GM12878 (cell line): Measurements from ENCODE around the gene SPAG7. TPM values are rescaled to one million over a fixed set of nuclear protein-coding genes. Genes with fewer than 3 reads are reported as not detected.
A peak's percentile ranks its signal among the peaks of the same experiment; 100 is the strongest.

ENCODE experiments used
- ATAC-seq: fragments of 200-7000 bp; cut with Tn5 transposase; 3 replicates; pipeline ENCODE4 v1.9.1; 2020; ENCODE audit warnings: mild to moderate bottlenecking, moderate library complexity
- BruUV-seq: library from RNA; stranded (reverse); fragments of 400-500 nt; replicated peaks from 2 replicates; lab custom pipeline; 2021; lab: Mats Ljungman, UMichigan
- CTCF ChIA-PET: fragments of 300-600 bp; sonication (Branson Sonifier 250); formaldehyde crosslinking; extraction: SDS; loops from one replicate; lab custom pipeline; 2021; ENCODE audit warnings: inconsistent platforms; lab: Yijun Ruan, JAX
- POLR2A ChIA-PET: fragments of 350-600 bp; formaldehyde crosslinking; extraction: SDS; loops from one replicate; lab custom pipeline; 2021; ENCODE audit warnings: inconsistent platforms; lab: Charles Lee
- RAD21 ChIA-PET: fragments of 300-600 bp; sonication (Branson Sonifier 250); formaldehyde crosslinking; loops from one replicate; lab custom pipeline; 2023; ENCODE audit warnings: antibody characterized with exemption; ENCODE audit not compliant: unreplicated experiment; lab: Charles Lee
- SMC1A ChIA-PET: fragments of 300-600 bp; sonication (Branson Sonifier 250); formaldehyde crosslinking; loops from one replicate; lab custom pipeline; 2023; ENCODE audit not compliant: unreplicated experiment, uncharacterized antibody; lab: Charles Lee
- DNase-seq: peaks from one replicate; pipeline ENCODE4 v3.0.0-alpha.2; 2011; ENCODE audit warnings: low read depth, low spot score
- FAIRE-seq: peaks from 3 replicates; lab custom pipeline; 2011; peaks lifted over from hg19 to GRCh38; lab: Jason Lieb, UNC
- H2AFZ ChIP-seq: 2 replicates; pipeline ENCODE4 v1.6.0; 2011; ENCODE audit warnings: low read depth, low read length, control low read depth; ENCODE audit not compliant: control insufficient read depth
- H3K27ac ChIP-seq: 2 replicates; pipeline ENCODE4 v1.5.1; 2011; ENCODE audit warnings: control low read depth; ENCODE audit not compliant: control insufficient read depth, insufficient read depth
- H3K27me3 ChIP-seq, 2 experiments: replicated peaks in 1 of 2; 2 replicates each; pipeline versions ENCODE4 v1.6.0 to v1.6.1; 2011; ENCODE audit warnings: low read length in 1 of 2; ENCODE audit not compliant: control insufficient read depth in 2 of 2, insufficient read depth in 2 of 2
- H3K36me3 ChIP-seq, 2 experiments: 2 replicates each; pipeline ENCODE4 v1.5.1; 2011; ENCODE audit warnings: low read length in 1 of 2; ENCODE audit not compliant: control insufficient read depth in 2 of 2, insufficient read depth in 2 of 2
- H3K4me1 ChIP-seq: 2 replicates; pipeline ENCODE4 v1.6.1; 2011; ENCODE audit warnings: mild to moderate bottlenecking, low read length, moderate library complexity, mixed read lengths; ENCODE audit not compliant: control insufficient read depth, insufficient read depth
- H3K4me2 ChIP-seq: 2 replicates; pipeline ENCODE4 v1.6.0; 2011; ENCODE audit warnings: control low read depth; ENCODE audit not compliant: control insufficient read depth, insufficient read depth
- H3K4me3 ChIP-seq: fragments of 200-600 bp; sonication (generic); 2 replicates; pipeline ENCODE4 v1.5.1; 2016
- H3K79me2 ChIP-seq: 2 replicates; pipeline ENCODE4 v1.6.0; 2011; ENCODE audit warnings: low read length; ENCODE audit not compliant: control insufficient read depth, insufficient read depth
- H3K9ac ChIP-seq: 2 replicates; pipeline ENCODE4 v1.8.0; 2011; ENCODE audit warnings: low read length, control low read depth, mixed read lengths; ENCODE audit not compliant: control insufficient read depth, insufficient read depth
- H3K9me3 ChIP-seq: replicated peaks from 3 replicates; pipeline ENCODE4 v1.5.1; 2011; ENCODE audit warnings: mild to moderate bottlenecking, low read length; ENCODE audit not compliant: control insufficient read depth, insufficient read depth
- H4K20me1 ChIP-seq: 2 replicates; pipeline ENCODE4 v1.6.0; 2011; ENCODE audit not compliant: control insufficient read depth, insufficient read depth
- MXI1 ChIP-seq: fragments of 150-350 bp; IDR thresholded peaks from 2 replicates; pipeline ENCODE4 v1.6.1; 2011; ENCODE audit warnings: low read depth, mild to moderate bottlenecking, inconsistent platforms, low read length, improper control_type of control experiment
- NBN ChIP-seq: fragments of 450-650 bp; IDR thresholded peaks from 2 replicates; pipeline ENCODE4 v1.6.1; 2016
- NR2C2 ChIP-seq: IDR thresholded peaks from 2 replicates; pipeline ENCODE4 v1.6.1; 2011; ENCODE audit warnings: borderline replicate concordance, low read depth; ENCODE audit not compliant: control insufficient read depth, insufficient read length
- PAX5 ChIP-seq: IDR thresholded peaks from 2 replicates; pipeline ENCODE4 v1.6.1; 2011; ENCODE audit warnings: low read depth, low read length, borderline replicate concordance
- TCF12 ChIP-seq: IDR thresholded peaks from 2 replicates; pipeline ENCODE4 v1.6.1; 2011; ENCODE audit warnings: low read depth, mild to moderate bottlenecking, low read length
- TCF3 ChIP-seq: IDR thresholded peaks from 2 replicates; pipeline ENCODE4 v1.6.1; 2012; ENCODE audit warnings: low read depth, mild to moderate bottlenecking, low read length, borderline replicate concordance; ENCODE audit not compliant: insufficient read depth
- YBX1 ChIP-seq: fragments of 450-650 bp; IDR thresholded peaks from 2 replicates; pipeline ENCODE4 v1.6.1; 2016; ENCODE audit warnings: antibody characterized with exemption
- WGBS: methylation state at CpG from one replicate; pipeline ENCODE4 v1.1.6; 2016; ENCODE audit warnings: low lambda C conversion rate; ENCODE audit not compliant: insufficient replicate concordance, insufficient coverage; ENCODE audit errors: missing lambda C conversion rate; 5-methylcytosine and 5-hydroxymethylcytosine counted together
- in situ Hi-C: fragments of 300-500 bp; cut with MboI; formaldehyde crosslinking; loops from 9 replicates; pipeline ENCODE4 v1.14.3; 2018; ENCODE audit warnings: mixed read lengths
- intact Hi-C: fragments of 100-400 bp; cut with micrococcal nuclease; formaldehyde crosslinking; loops from one replicate; pipeline ENCODE4 v1.14.2; 2022; ENCODE audit not compliant: unreplicated experiment
- polyA plus RNA-seq, 11 experiments: library from polyadenylated mRNA; depleted of rRNA in 4 of 11; unstranded in 6 of 11; stranded (reverse) in 5 of 11; fragments of >200 nt; fragmentation: Nextera tagmentation in 4 of 11; fragmentation: Illumina TruSeq in 1 of 11; extraction: Ambion mirVana in 4 of 11; extraction: Trizol in 1 of 11; gene quantifications; 1 replicate in 1 of 11; 2 replicates in 10 of 11; pipeline versions ENCODE4 v1.2.1 to v1.2.3, GENCODE V29; 2011 to 2016; ENCODE audit warnings: inconsistent platforms in 2 of 11, missing spikeins in 2 of 11, low read depth in 1 of 11
- total RNA-seq, 4 experiments: library from RNA; depleted of rRNA in 3 of 4; stranded (reverse); fragments of >200 nt in 3 of 4; fragmentation: Illumina TruSeq in 1 of 4; extraction: Trizol in 1 of 4; gene quantifications; 2 replicates each; pipeline versions ENCODE4 v1.2.1 to v1.2.3, GENCODE V29; 2013 to 2021
- TF ChIP-seq, protein P1 (sequence below): fragments of 450-650 bp; IDR thresholded peaks from 2 replicates; pipeline ENCODE4 v1.6.1; 2016; ENCODE audit warnings: mild to moderate bottlenecking
- TF ChIP-seq, protein P2 (sequence below): fragments of 150-350 bp; IDR thresholded peaks from 2 replicates; pipeline ENCODE4 v1.6.1; 2014; ENCODE audit warnings: mild to moderate bottlenecking, low read depth, low read length

SPAG7 gene
- total and polyA plus RNA-seq, 10 of the 15 experiments (the other 5 are each of a cell fraction or from before 2014, with no cell fraction given) = 7.9 to 146 (median 88.7) TPM

DNA sequence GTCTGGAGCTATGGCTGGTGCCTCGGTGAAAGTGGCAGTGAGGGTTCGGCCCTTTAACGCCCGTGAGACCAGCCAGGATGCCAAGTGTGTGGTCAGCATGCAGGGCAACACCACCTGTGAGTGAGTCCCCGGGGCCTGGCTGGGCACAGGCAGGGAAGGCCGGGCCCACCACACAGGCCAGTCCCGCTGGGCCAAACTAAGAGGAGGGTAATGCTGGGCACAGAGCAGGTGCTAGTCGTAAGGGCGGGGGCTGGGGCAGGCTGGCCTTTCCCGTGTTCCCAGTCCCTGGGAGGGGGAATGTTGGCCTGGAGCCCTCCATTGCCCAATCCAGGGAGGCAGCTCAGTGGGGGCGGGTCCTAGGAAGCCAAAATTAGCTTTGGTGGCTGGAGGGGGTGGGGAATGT is 32.6 kb upstream of the SPAG7 start:
- peak overlapping the region; percentile 99 for H3K4me2 ChIP-seq
- ChIA-PET SMC1A (interaction anchor here (0.9 to 1.5 kb wide), 6 partner anchors 11 to 63 kb away, joined by 3 to 10 read pairs (median 5); partner anchors contain the start of genes RNF167, SLC25A11 and SPAG7), CTCF (interaction anchor here (0.7 to 1.6 kb wide), 4 partner anchors 11 to 34 kb away, joined by 3 to 8 read pairs (median 4); no protein-coding TSS in a partner anchor), RAD21 (interaction anchor here (1.2 to 1.6 kb wide), 3 partner anchors 12 to 32 kb away, joined by 4 to 5 read pairs (median 5); no protein-coding TSS in a partner anchor)
- peaks cover 25 to 30% of the 10 kb centered on the region in 2 experiments for H3K36me3 ChIP-seq
- H3K27me3 ChIP-seq = no peaks in the 10 kb centered on the region
- peaks cover 25% of the 10 kb centered on the region for H3K79me2 ChIP-seq
- no peaks in the 10 kb centered on the region for H3K9me3 ChIP-seq
- no peak for DNase-seq
- H3K4me3 ChIP-seq = peak overlapping the region; percentile 99; the same call in 1 of the 2 replicates
- no TSS peak for BruUV-seq
- no peaks in the 10 kb centered on the region for H4K20me1 ChIP-seq
- no peak for TF ChIP-seq MXI1
- no peak for TF ChIP-seq NR2C2
- TF ChIP-seq PAX5 = no peak
- TF ChIP-seq, all 136 proteins: peak for 0
- H3K27ac ChIP-seq = no peak overlapping the region
- POLR2A ChIA-PET = interaction anchor here (0.6 to 1.3 kb wide), 5 partner anchors 11 to 744 kb away, joined by 3 to 9 read pairs (median 3); no protein-coding TSS in a partner anchor
- no peak overlapping the region for H2AFZ ChIP-seq
- H3K4me1 ChIP-seq = peaks cover 11% of the 10 kb centered on the region
- 0 out of 2 replicates have a peak overlapping the region, but pooled peaks have one; percentile 87 for H3K9ac ChIP-seq
- ATAC-seq = no peak
- 95% methylated on average over 11 of the region's 11 CpGs for WGBS
- in situ Hi-C loops = no loop called here
- no peak for FAIRE-seq
- intact Hi-C loops = no loop called here

DNA sequence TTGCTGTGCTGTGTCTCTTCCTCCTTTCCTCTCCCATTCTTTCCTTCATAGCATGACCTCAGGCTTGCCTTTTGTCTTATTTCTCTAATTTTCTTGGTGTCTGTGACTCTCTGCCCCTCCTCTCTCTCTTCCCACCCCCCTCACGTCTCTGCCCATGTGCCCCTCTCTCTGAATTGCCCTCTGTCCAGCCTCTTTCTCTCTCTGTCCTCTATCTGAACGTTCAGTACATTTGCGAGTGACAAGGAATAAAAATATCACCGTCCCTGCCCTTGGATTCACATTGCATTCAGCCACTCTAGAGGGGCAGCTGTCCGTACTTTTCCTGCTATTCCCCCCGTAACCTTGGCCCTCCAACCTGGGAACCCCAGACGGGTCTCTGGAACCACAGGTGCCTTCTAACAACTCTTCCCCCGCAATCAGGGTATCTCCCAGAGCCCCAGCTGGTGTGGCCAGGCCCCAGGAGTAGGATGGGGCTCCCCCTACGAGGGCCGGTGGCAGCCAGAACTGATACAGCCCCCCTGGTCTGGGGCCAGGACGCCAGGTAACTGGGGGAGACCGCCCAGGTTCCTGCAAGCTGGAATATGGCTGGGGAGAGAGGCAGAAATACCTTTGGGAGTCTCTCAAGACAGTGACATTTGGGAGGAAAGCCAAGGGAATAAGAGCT is 31.9 kb upstream of the SPAG7 start:
- ChIA-PET SMC1A (interaction anchor here (0.9 to 1.5 kb wide), 6 partner anchors 10 to 64 kb away, joined by 3 to 10 read pairs (median 5); partner anchors contain the start of genes RNF167, SLC25A11 and SPAG7), POLR2A (interaction anchor here (0.5 to 3.7 kb wide), 8 partner anchors 10 to 209 kb away, joined by 3 to 22 read pairs (median 4); partner anchors contain the start of genes CAMTA2, PFN1 and ZFP3), CTCF (interaction anchor here (0.7 to 1.6 kb wide), 4 partner anchors 11 to 34 kb away, joined by 3 to 8 read pairs (median 4); no protein-coding TSS in a partner anchor), RAD21 (interaction anchor here (1.2 to 1.6 kb wide), 4 partner anchors 11 to 32 kb away, joined by 3 to 5 read pairs (median 4); partner anchors contain the start of gene SPAG7)
- in situ Hi-C loops = no loop called here
- H3K4me1 ChIP-seq = peaks cover 11% of the 10 kb centered on the region
- peak overlapping the region; percentile 76 for H3K27ac ChIP-seq
- no peak for FAIRE-seq
- WGBS = 41% methylated on average over 12 of the region's 12 CpGs
- no peaks in the 10 kb centered on the region for H3K9me3 ChIP-seq
- peaks cover 21 to 27% of the 10 kb centered on the region in 2 experiments for H3K36me3 ChIP-seq
- H2AFZ ChIP-seq = peak overlapping the region; percentile 11; the same call in 1 of the 2 replicates
- no peak for DNase-seq
- BruUV-seq = TSS peak; percentile 78
- no peaks in the 10 kb centered on the region for H3K27me3 ChIP-seq
- peak overlapping the region; percentile 99 for H3K4me3 ChIP-seq
- no peaks in the 10 kb centered on the region for H4K20me1 ChIP-seq
- intact Hi-C loops = loop anchor here (5.0 kb wide), 1 partner anchor 33 kb away; no protein-coding TSS in a partner anchor
- H3K9ac ChIP-seq = peak overlapping the region; percentile 87
- H3K4me2 ChIP-seq = peak overlapping the region; percentile 99
- H3K79me2 ChIP-seq = peaks cover 25% of the 10 kb centered on the region
- ATAC-seq = no peak
- TF ChIP-seq TCF12 (peak; percentile 64; the same call in 1 of the 2 replicates), YBX1 (0 out of 2 replicates have a peak, but pooled peaks have one; percentile 47), TCF3 (no peak), NBN (peak; percentile 81; the same call in 1 of the 2 replicates)
- TF ChIP-seq, protein P1, sequence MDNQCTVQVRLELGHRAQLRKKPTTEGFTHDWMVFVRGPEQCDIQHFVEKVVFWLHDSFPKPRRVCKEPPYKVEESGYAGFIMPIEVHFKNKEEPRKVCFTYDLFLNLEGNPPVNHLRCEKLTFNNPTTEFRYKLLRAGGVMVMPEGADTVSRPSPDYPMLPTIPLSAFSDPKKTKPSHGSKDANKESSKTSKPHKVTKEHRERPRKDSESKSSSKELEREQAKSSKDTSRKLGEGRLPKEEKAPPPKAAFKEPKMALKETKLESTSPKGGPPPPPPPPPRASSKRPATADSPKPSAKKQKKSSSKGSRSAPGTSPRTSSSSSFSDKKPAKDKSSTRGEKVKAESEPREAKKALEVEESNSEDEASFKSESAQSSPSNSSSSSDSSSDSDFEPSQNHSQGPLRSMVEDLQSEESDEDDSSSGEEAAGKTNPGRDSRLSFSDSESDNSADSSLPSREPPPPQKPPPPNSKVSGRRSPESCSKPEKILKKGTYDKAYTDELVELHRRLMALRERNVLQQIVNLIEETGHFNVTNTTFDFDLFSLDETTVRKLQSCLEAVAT = peak; percentile 49; the same call in 1 of the 2 replicates
- TF ChIP-seq, protein P2, sequence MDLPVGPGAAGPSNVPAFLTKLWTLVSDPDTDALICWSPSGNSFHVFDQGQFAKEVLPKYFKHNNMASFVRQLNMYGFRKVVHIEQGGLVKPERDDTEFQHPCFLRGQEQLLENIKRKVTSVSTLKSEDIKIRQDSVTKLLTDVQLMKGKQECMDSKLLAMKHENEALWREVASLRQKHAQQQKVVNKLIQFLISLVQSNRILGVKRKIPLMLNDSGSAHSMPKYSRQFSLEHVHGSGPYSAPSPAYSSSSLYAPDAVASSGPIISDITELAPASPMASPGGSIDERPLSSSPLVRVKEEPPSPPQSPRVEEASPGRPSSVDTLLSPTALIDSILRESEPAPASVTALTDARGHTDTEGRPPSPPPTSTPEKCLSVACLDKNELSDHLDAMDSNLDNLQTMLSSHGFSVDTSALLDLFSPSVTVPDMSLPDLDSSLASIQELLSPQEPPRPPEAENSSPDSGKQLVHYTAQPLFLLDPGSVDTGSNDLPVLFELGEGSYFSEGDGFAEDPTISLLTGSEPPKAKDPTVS = no peak
